ENCODE results near the gene PRR14. TPM values are rescaled to one million over a fixed set of nuclear protein-coding genes. Genes with fewer than 3 reads are reported as not detected.
"Not testable (repeated sequence)": the region's sequence is repeated elsewhere in the genome, so short reads cannot be mapped to it uniquely, and the experiment has no call there.

Gene PRR14
- total and polyA plus RNA-seq, 12 donors, result 9.6 to 204 (median 39.3) TPM

DNA sequence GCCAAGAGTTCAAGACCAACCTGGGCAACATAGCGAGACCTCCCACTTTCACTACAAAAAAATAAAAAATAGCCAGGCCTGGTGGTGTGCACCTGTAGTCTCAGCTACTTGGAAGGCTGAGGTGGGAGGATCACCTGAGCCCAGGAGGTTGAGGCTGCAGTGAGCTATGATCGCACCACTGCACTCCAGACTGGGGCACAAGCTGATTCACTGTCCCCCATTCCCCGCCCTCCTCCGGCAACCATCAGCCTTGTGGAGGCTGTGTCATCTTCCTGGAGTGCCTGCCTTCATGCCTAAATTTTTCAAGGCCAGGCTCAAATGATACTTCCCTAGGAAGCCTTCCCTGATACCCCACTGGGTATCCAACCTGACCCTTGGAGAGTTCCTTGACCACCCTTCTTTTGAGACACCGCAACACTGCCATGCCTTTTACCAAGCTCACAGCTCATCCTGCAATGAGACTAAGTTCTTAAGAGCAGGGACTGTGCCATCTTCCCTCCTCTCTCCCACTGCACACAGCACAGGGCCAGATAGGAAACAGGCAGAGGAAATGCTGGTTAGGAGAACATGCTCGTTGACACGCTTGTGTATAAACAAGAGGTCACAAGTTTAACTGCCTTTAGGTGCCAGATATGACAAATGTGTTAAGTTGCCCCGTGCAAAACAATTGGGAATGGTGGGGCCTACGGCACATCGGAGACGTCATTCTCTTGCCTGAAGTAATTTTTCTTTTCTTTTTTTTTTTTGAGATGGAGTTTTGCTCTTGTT lies 44.4 kb downstream of the PRR14 start:
- WGBS, 4 donors, result 59 to 75% (median 65%) methylated on average over 10 to 11 of the region's 11 CpGs
- peak in 5 of 7 donors; percentile 48 to 56 (median 54) for DNase-seq
- Histone ChIP-seq H3K36me3 (replicated peaks in 1 of 2) (peaks cover 0 to 4% of the 10 kb centered on the region in 2 donors), H3K9me3 (replicated peaks in 1 of 3) (no peaks in the 10 kb centered on the region), H3K4me3 (no peak overlapping the region), H3K27ac (peak overlapping the region in 1 of 5 donors; percentile 5), H3K4me1 (replicated peaks in 1 of 2) (peaks cover 8 to 15% of the 10 kb centered on the region in 2 donors), H3K27me3 (no peaks in the 10 kb centered on the region)
- intact Hi-C loops (cut with DNase I), result no loop called here
- no peak for TF ChIP-seq POLR2A (IDR thresholded peaks at IDR 0.05)

GRCh38 chr16:30696646-30697045 lies 45.9 kb downstream of the PRR14 start:
- Histone ChIP-seq H3K4me1 (replicated peaks in 1 of 2) (peaks cover 8 to 21% of the 10 kb centered on the region in 2 donors), H3K36me3 (replicated peaks in 1 of 2) (peaks cover 0 to 18% of the 10 kb centered on the region in 2 donors)
- H3K9me3 ChIP-seq (replicated peaks in 1 of 3); H3K4me3 ChIP-seq; H3K27ac ChIP-seq; intact Hi-C loops (cut with DNase I); DNase-seq; H3K27me3 ChIP-seq: not testable (repeated sequence)
- 87 to 97% (median 92%) methylated on average over 3 of the region's 3 CpGs for WGBS, 4 donors

- intact Hi-C loops (cut with DNase I), result no loop called here
- no peaks in the 10 kb centered on the region for H3K9me3 ChIP-seq (replicated peaks in 1 of 3)
- H3K27me3 ChIP-seq, result no peaks in the 10 kb centered on the region
- TF ChIP-seq CTCF (IDR thresholded peaks at IDR 0.05), result no peak
- DNase-seq, result peak in 1 of 7 donors; percentile 99
- H3K4me1 ChIP-seq (replicated peaks in 1 of 2), result peaks cover 8 to 21% of the 10 kb centered on the region in 2 donors
- 12 to 22% (median 20%) methylated on average over 14 to 26 of the region's 26 CpGs for WGBS, 4 donors
- peaks cover 0 to 25% of the 10 kb centered on the region in 2 donors for H3K36me3 ChIP-seq (replicated peaks in 1 of 2)
- peak overlapping the region in 3 of 4 donors; percentile 79 to 95 (median 79) for H3K4me3 ChIP-seq
- peak overlapping the region; percentile 96 to 100 (median 99) for H3K27ac ChIP-seq
These were observed 46.7 kb downstream of the PRR14 start for GRCh38 chr16:30697264-30698138.

DNA sequence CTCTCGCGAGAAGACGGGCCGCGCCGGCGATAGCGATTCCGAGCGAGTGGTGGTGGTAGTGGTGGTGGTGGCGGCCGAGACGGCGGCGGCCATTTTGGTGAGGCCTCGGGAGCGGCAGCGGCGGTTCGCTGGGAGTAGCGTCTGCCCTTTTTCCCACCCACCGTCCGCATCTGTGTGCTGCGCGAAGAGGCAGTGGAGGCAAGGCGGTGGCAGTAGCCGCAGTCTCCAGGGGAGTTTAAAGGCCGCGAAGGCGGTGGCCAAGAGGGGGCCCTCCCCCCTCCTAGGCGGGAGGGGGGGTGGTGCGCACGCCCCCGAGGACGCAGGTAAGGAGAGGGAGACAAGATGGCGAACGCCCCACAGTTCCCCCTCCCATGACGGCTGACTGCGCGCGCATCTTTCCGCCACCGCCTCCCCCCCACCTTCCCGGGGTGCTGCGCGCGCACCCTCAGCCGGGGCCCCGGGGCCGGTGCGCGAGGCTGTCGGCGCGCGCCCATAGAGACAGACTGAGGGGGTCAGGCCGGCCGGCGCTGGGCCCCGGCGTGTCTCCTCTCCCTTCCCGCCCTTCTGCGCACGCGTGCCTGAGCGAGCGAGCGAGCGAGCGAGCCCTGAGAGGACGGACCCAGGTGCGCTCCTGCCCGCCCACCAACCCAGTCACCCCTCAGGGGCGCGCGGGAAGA lies 47.5 kb downstream of the PRR14 start:
- peak overlapping the region; percentile 96 to 100 (median 99) for H3K27ac ChIP-seq
- peak; percentile 93 to 99 (median 99) for DNase-seq
- intact Hi-C loops (cut with DNase I), result no loop called here
- H3K4me1 ChIP-seq (replicated peaks in 1 of 2), result peaks cover 8 to 21% of the 10 kb centered on the region in 2 donors
- no peaks in the 10 kb centered on the region for H3K9me3 ChIP-seq (replicated peaks in 1 of 3)
- 0 to 3% (median 0%) methylated on average over 5 to 76 of the region's 76 CpGs for WGBS, 4 donors
- TF ChIP-seq POLR2A (IDR thresholded peaks at IDR 0.05), result peak; percentile 94 to 98
- peak in 1 of 6 experiments; percentile 18 for TF ChIP-seq CTCF (IDR thresholded peaks at IDR 0.05)
- no peaks in the 10 kb centered on the region for H3K27me3 ChIP-seq
- H3K4me3 ChIP-seq, result peak overlapping the region; percentile 79 to 95 (median 84)
- peaks cover 0 to 32% of the 10 kb centered on the region in 2 donors for H3K36me3 ChIP-seq (replicated peaks in 1 of 2)

All from adrenal gland (tissue), 12 donors.